Measurements from ENCODE around the gene NEK5.

- TF ChIP-seq CTCF (IDR thresholded peaks at IDR 0.05; ENCODE audit: insufficient read depth, low read length, poor library complexity, severe bottlenecking) (no peak), EZH2phosphoT487 (conservative IDR thresholded peaks at IDR 0.05; ENCODE audit: low read length) (no peak)
Observed at GRCh38 chr13:52103386-52103785, 25.5 kb downstream of the NEK5 start.
